GM23338 (cell line): ENCODE data around the gene PCNX3. TPM values are rescaled to one million over a fixed set of nuclear protein-coding genes. Genes with fewer than 3 reads are reported as not detected.

Experiments used
- ATAC-seq: fragments of 200-7000 bp; cut with Tn5 transposase; 3 replicates; pipeline ENCODE4 v1.9.1; 2020
- DNase-seq: peaks from one replicate; pipeline ENCODE4 v3.0.0-alpha.2; 2015; ENCODE audit warnings: low spot score
- H2AFZ ChIP-seq: fragments of 200-600 bp; sonication (generic); 2 replicates; pipeline ENCODE4 v1.8.0; 2016; ENCODE audit warnings: antibody characterized with exemption, mild to moderate bottlenecking, moderate library complexity
- H3F3A ChIP-seq: fragments of 200-600 bp; sonication (generic); replicated peaks from 2 replicates; pipeline ENCODE4 v1.8.0; 2017; ENCODE audit warnings: antibody characterized with exemption, mixed run types, low read depth
- H3K27ac ChIP-seq: fragments of 200-600 bp; sonication (generic); 2 replicates; pipeline ENCODE4 v1.6.1; 2016; ENCODE audit warnings: low read depth
- H3K27me3 ChIP-seq: fragments of 200-600 bp; sonication (generic); 2 replicates; pipeline ENCODE4 v1.8.0; 2016; ENCODE audit warnings: mild to moderate bottlenecking, mixed run types, moderate library complexity; ENCODE audit not compliant: insufficient read depth
- H3K36me3 ChIP-seq: fragments of 200-600 bp; sonication (generic); 2 replicates; pipeline ENCODE4 v1.8.0; 2016; ENCODE audit warnings: mild to moderate bottlenecking; ENCODE audit not compliant: insufficient read depth
- H3K4me1 ChIP-seq: fragments of 200-600 bp; sonication (generic); 2 replicates; pipeline ENCODE4 v1.8.0; 2016; ENCODE audit warnings: mild to moderate bottlenecking, moderate library complexity; ENCODE audit not compliant: insufficient read depth
- H3K4me2 ChIP-seq: fragments of 200-600 bp; sonication (generic); 2 replicates; pipeline ENCODE4 v1.7.1; 2017; ENCODE audit warnings: mixed run types
- H3K4me3 ChIP-seq: fragments of 200-600 bp; sonication (generic); 2 replicates; pipeline ENCODE4 v1.6.1; 2016; ENCODE audit warnings: mixed run types
- H3K79me2 ChIP-seq: fragments of 200-600 bp; sonication (generic); replicated peaks from 2 replicates; pipeline ENCODE4 v1.8.0; 2017; ENCODE audit warnings: mild to moderate bottlenecking; ENCODE audit not compliant: insufficient read depth
- H3K9me2 ChIP-seq: fragments of 200-600 bp; sonication (generic); 2 replicates; pipeline ENCODE4 v1.8.0; 2017; ENCODE audit not compliant: insufficient read depth
- H4K20me1 ChIP-seq: fragments of 200-600 bp; sonication (generic); replicated peaks from 2 replicates; pipeline ENCODE4 v1.8.0; 2017; ENCODE audit warnings: mild to moderate bottlenecking; ENCODE audit not compliant: insufficient read depth
- H3K27ac Mint-ChIP-seq: 2 replicates; pipeline ENCODE4 v1.8.0; 2020; ENCODE audit warnings: inconsistent platforms, mild to moderate bottlenecking, moderate library complexity, mixed read lengths
- H3K27me3 Mint-ChIP-seq: 3 replicates; pipeline ENCODE4 v1.8.0; 2022; ENCODE audit warnings: low read depth, mild to moderate bottlenecking, moderate library complexity, mixed read lengths, inconsistent platforms; ENCODE audit not compliant: insufficient read depth, poor library complexity
- H3K36me3 Mint-ChIP-seq: 3 replicates; pipeline ENCODE4 v1.8.0; 2021; ENCODE audit warnings: low read depth, mild to moderate bottlenecking, inconsistent platforms, moderate library complexity, mixed read lengths
- H3K4me1 Mint-ChIP-seq: 3 replicates; pipeline ENCODE4 v1.8.0; 2020; ENCODE audit warnings: mild to moderate bottlenecking, inconsistent platforms, mixed read lengths
- H3K4me3 Mint-ChIP-seq: 3 replicates; pipeline ENCODE4 v1.8.0; 2021; ENCODE audit warnings: moderate library complexity, mild to moderate bottlenecking, inconsistent platforms, mixed read lengths
- H3K9me3 Mint-ChIP-seq: 3 replicates; pipeline ENCODE4 v1.8.0; 2020; ENCODE audit warnings: moderate library complexity, mild to moderate bottlenecking, inconsistent platforms, mixed read lengths
- CREB1 ChIP-seq: fragments of 250-450 bp; sonication (Bioruptor Pico); IDR thresholded peaks from 2 replicates; pipeline ENCODE4 v1.5.0; 2020; ENCODE audit warnings: low read depth, mild to moderate bottlenecking, moderate library complexity
- JUNB ChIP-seq: IDR thresholded peaks from one replicate; pipeline ENCODE4 v1.6.1; 2016; ENCODE audit warnings: antibody characterized with exemption; ENCODE audit not compliant: unreplicated experiment
- NANOG ChIP-seq: IDR thresholded peaks from 2 replicates; pipeline ENCODE4 v1.6.1; 2016; ENCODE audit warnings: antibody characterized with exemption, borderline replicate concordance
- POLR2AphosphoS5 ChIP-seq: IDR thresholded peaks from 2 replicates; pipeline ENCODE4 v1.6.1; 2016; ENCODE audit warnings: antibody characterized with exemption, low read depth
- STAT1 ChIP-seq: IDR thresholded peaks from one replicate; pipeline ENCODE4 v1.6.1; 2016; ENCODE audit warnings: antibody characterized with exemption; ENCODE audit not compliant: unreplicated experiment
- ZNF114 ChIP-seq: fragments of 250-450 bp; sonication (Bioruptor Pico); IDR thresholded peaks from 2 replicates; pipeline ENCODE4 v1.5.0; 2020; ENCODE audit warnings: mild to moderate bottlenecking, moderate library complexity
- ZNF331 ChIP-seq: fragments of 250-450 bp; sonication (Bioruptor Pico); IDR thresholded peaks from 2 replicates; pipeline ENCODE4 v1.5.0; 2020; ENCODE audit warnings: low read depth, mild to moderate bottlenecking, moderate library complexity
- polyA plus RNA-seq: library from polyadenylated mRNA; unstranded; fragments of >200 nt; fragmentation: Nextera tagmentation; extraction: Ambion mirVana; gene quantifications from 2 replicates; pipeline ENCODE4 v1.2.1, GENCODE V29; 2016
- total RNA-seq: library from RNA; depleted of rRNA; stranded (reverse); fragments of >200 nt; shearing (Covaris generic); gene quantifications from 2 replicates; pipeline ENCODE4 v1.2.3, GENCODE V29; 2014
- TF ChIP-seq, protein P1 (sequence below): IDR thresholded peaks from 2 replicates; pipeline ENCODE4 v1.6.1; 2016; ENCODE audit warnings: antibody characterized with exemption
- TF ChIP-seq, protein P2 (sequence below), 2 experiments: fragments of 200-600 bp in 1 of 2; sonication (generic) in 1 of 2; conservative IDR thresholded peaks; 2 replicates each; pipeline versions ENCODE4 v1.5.1 to v1.6.1; 2016 to 2017; ENCODE audit warnings: antibody characterized with exemption in 2 of 2, low read depth in 2 of 2, mild to moderate bottlenecking in 2 of 2, moderate library complexity in 1 of 2
- TF ChIP-seq, protein P3 (sequence below): IDR thresholded peaks from one replicate; pipeline ENCODE4 v1.6.1; 2018; ENCODE audit warnings: antibody characterized with exemption; ENCODE audit not compliant: unreplicated experiment

The PCNX3 gene
- total and polyA plus RNA-seq, 2 experiments from 2014 or later, result 8.7 to 52.2 TPM

DNA sequence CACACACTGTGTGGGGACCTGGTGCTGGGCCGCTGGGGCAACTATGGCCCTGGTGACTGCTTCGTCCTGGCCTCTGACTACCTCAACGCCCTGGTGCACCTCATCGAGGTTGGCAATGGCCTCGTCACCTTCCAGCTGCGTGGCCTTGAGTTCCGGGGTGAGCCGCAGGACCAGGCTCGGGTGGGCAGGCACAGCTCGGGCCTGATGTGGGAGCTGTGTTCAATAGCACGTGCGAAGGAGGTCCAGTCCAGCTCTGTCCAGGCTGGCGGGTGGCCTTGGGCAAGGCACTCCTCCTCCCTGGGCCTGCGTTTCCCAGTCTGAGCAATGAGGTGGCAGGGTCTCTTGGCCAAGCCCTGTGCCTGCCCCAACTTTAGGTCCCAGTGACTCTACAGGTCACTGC is 14.0 kb downstream of the PCNX3 start:
- H3K27me3 Mint-ChIP-seq, result peaks cover 7% of the 10 kb centered on the region
- no peaks in the 10 kb centered on the region; the same call in 2 of the 3 replicates for H3K4me1 Mint-ChIP-seq
- peaks cover 8% of the 10 kb centered on the region for H3K36me3 ChIP-seq
- no peaks in the 10 kb centered on the region; the same call in 1 of the 2 replicates for H3F3A ChIP-seq
- H3K4me1 ChIP-seq, result no peaks in the 10 kb centered on the region
- H3K79me2 ChIP-seq, result no peaks in the 10 kb centered on the region
- H3K27ac ChIP-seq, result no peak overlapping the region
- H3K36me3 Mint-ChIP-seq, result peaks cover 41% of the 10 kb centered on the region
- H3K9me2 ChIP-seq, result no peaks in the 10 kb centered on the region
- ATAC-seq, result no peak
- H3K9me3 Mint-ChIP-seq, result no peaks in the 10 kb centered on the region
- no peak overlapping the region for H3K4me2 ChIP-seq
- H2AFZ ChIP-seq, result no peak overlapping the region
- no peaks in the 10 kb centered on the region for H3K27me3 ChIP-seq
- H3K4me3 ChIP-seq, result no peak overlapping the region
- no peak overlapping the region for H3K4me3 Mint-ChIP-seq
- TF ChIP-seq POLR2AphosphoS5, result no peak
- no peak for TF ChIP-seq ZNF331 (CRISPR knock-in tag)
- TF ChIP-seq, protein P1, sequence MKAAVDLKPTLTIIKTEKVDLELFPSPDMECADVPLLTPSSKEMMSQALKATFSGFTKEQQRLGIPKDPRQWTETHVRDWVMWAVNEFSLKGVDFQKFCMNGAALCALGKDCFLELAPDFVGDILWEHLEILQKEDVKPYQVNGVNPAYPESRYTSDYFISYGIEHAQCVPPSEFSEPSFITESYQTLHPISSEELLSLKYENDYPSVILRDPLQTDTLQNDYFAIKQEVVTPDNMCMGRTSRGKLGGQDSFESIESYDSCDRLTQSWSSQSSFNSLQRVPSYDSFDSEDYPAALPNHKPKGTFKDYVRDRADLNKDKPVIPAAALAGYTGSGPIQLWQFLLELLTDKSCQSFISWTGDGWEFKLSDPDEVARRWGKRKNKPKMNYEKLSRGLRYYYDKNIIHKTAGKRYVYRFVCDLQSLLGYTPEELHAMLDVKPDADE, result no peak
- TF ChIP-seq STAT1, result no peak
- TF ChIP-seq, protein P2, sequence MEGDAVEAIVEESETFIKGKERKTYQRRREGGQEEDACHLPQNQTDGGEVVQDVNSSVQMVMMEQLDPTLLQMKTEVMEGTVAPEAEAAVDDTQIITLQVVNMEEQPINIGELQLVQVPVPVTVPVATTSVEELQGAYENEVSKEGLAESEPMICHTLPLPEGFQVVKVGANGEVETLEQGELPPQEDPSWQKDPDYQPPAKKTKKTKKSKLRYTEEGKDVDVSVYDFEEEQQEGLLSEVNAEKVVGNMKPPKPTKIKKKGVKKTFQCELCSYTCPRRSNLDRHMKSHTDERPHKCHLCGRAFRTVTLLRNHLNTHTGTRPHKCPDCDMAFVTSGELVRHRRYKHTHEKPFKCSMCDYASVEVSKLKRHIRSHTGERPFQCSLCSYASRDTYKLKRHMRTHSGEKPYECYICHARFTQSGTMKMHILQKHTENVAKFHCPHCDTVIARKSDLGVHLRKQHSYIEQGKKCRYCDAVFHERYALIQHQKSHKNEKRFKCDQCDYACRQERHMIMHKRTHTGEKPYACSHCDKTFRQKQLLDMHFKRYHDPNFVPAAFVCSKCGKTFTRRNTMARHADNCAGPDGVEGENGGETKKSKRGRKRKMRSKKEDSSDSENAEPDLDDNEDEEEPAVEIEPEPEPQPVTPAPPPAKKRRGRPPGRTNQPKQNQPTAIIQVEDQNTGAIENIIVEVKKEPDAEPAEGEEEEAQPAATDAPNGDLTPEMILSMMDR (conservative IDR thresholded peaks at IDR 0.05; ENCODE audit: low read depth in 2 of 2), result no peak
- no peaks in the 10 kb centered on the region; the same call in 1 of the 2 replicates for H4K20me1 ChIP-seq
- no peak for DNase-seq
- H3K27ac Mint-ChIP-seq, result no peak overlapping the region

DNA sequence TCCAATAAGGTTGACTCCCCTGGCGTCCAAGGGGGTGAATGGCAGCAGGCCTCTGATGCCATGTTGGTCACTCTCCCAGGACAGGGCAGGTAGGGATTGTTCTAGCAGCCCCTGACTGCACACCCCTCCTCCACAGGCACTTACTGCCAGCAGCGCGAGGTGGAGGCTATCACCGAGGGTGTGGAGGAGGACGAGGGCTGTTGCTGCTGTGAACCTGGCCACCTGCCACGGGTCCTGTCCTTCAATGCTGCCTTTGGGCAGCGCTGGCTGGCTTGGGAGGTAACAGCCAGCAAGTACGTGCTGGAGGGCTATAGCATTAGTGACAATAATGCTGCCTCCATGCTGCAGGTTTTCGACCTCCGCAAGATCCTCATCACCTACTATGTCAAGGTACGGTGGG is 14.6 kb downstream of the PCNX3 start:
- no peak for ATAC-seq
- TF ChIP-seq POLR2AphosphoS5, result no peak
- TF ChIP-seq STAT1, result no peak
- TF ChIP-seq NANOG, result no peak
- TF ChIP-seq CREB1 (CRISPR knock-in tag), result no peak
- no peak for TF ChIP-seq JUNB
- TF ChIP-seq, protein P1, result no peak
- TF ChIP-seq, protein P3, sequence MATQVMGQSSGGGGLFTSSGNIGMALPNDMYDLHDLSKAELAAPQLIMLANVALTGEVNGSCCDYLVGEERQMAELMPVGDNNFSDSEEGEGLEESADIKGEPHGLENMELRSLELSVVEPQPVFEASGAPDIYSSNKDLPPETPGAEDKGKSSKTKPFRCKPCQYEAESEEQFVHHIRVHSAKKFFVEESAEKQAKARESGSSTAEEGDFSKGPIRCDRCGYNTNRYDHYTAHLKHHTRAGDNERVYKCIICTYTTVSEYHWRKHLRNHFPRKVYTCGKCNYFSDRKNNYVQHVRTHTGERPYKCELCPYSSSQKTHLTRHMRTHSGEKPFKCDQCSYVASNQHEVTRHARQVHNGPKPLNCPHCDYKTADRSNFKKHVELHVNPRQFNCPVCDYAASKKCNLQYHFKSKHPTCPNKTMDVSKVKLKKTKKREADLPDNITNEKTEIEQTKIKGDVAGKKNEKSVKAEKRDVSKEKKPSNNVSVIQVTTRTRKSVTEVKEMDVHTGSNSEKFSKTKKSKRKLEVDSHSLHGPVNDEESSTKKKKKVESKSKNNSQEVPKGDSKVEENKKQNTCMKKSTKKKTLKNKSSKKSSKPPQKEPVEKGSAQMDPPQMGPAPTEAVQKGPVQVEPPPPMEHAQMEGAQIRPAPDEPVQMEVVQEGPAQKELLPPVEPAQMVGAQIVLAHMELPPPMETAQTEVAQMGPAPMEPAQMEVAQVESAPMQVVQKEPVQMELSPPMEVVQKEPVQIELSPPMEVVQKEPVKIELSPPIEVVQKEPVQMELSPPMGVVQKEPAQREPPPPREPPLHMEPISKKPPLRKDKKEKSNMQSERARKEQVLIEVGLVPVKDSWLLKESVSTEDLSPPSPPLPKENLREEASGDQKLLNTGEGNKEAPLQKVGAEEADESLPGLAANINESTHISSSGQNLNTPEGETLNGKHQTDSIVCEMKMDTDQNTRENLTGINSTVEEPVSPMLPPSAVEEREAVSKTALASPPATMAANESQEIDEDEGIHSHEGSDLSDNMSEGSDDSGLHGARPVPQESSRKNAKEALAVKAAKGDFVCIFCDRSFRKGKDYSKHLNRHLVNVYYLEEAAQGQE, result no peak
- no peak for TF ChIP-seq ZNF114 (CRISPR knock-in tag)
- TF ChIP-seq, protein P2 (conservative IDR thresholded peaks at IDR 0.05; ENCODE audit: low read depth in 2 of 2), result no peak

More for the DNA sequence above, 14.6 kb downstream of the PCNX3 start:
- no peaks in the 10 kb centered on the region; the same call in 2 of the 3 replicates for H3K4me1 Mint-ChIP-seq
- no peak overlapping the region for H3K4me3 Mint-ChIP-seq
- no peaks in the 10 kb centered on the region for H3K79me2 ChIP-seq
- no peak overlapping the region for H3K27ac Mint-ChIP-seq
- H3F3A ChIP-seq, result no peaks in the 10 kb centered on the region; the same call in 1 of the 2 replicates
- no peak overlapping the region for H3K4me3 ChIP-seq
- H4K20me1 ChIP-seq, result no peaks in the 10 kb centered on the region; the same call in 1 of the 2 replicates
- no peak overlapping the region for H2AFZ ChIP-seq
- DNase-seq, result no peak
- no peaks in the 10 kb centered on the region for H3K9me2 ChIP-seq
- peaks cover 12% of the 10 kb centered on the region for H3K36me3 ChIP-seq
- H3K27me3 Mint-ChIP-seq, result peaks cover 9% of the 10 kb centered on the region
- no peaks in the 10 kb centered on the region for H3K4me1 ChIP-seq
- no peak overlapping the region for H3K4me2 ChIP-seq
- no peak overlapping the region for H3K27ac ChIP-seq
- H3K27me3 ChIP-seq, result no peaks in the 10 kb centered on the region
- H3K9me3 Mint-ChIP-seq, result no peaks in the 10 kb centered on the region
- peaks cover 42% of the 10 kb centered on the region for H3K36me3 Mint-ChIP-seq
